Measurements from ENCODE around the gene FYN.

DNA sequence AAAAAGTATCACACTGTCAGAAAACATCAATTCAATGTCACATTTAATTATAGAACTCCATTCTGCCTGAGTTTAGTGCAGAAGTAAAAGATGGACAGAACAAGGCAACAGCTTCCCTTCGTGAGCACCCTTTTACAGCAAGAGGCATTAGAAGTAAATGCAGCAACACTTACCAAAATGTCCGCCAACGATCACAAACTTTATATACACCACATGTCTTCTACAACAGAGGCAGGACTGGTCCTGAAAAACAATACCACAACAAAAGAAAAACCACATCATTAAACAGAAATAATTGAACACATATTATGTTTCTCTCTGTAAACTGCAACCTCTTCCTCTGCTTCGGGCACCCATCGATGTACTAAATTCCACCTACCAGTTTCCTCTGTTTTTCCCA is 92.9 kb downstream of the FYN start:
- no peak for TF ChIP-seq CTCF (IDR thresholded peaks at IDR 0.05)
- no peak for TF ChIP-seq POLR2AphosphoS5 (IDR thresholded peaks at IDR 0.05; ENCODE audit: insufficient read depth in 1 of 2, low read depth in 1 of 2)
- TF ChIP-seq POLR2A (IDR thresholded peaks at IDR 0.05): no peak

Data from vagina (tissue), 2 donors.